Cardiac muscle cell (in vitro differentiated cells and primary cell): ENCODE results near the gene IGSF23. TPM values are rescaled to one million over a fixed set of nuclear protein-coding genes. Genes with fewer than 3 reads are reported as not detected.

Source experiments
- DNase-seq, 2 donors: peaks; one replicate each; pipeline versions ENCODE4 v3.0.0 to v3.0.0-alpha.2; 2010 to 2017; ENCODE audit warnings: low read depth in 1 of 2, low spot score in 1 of 2
- H3K27ac ChIP-seq: fragments of 200-600 bp; sonication (generic); 2 replicates; pipeline ENCODE4 v1.5.1; 2016
- H3K27me3 ChIP-seq: fragments of 200-600 bp; sonication (generic); 2 replicates; pipeline ENCODE4 v1.6.0; 2016; ENCODE audit warnings: control low read depth
- H3K36me3 ChIP-seq: fragments of 200-600 bp; sonication (generic); 2 replicates; pipeline ENCODE4 v1.5.1; 2016; ENCODE audit warnings: control low read depth
- H3K4me1 ChIP-seq: fragments of 200-600 bp; sonication (generic); 2 replicates; pipeline ENCODE4 v1.8.1; 2017; ENCODE audit warnings: low read depth, mild to moderate bottlenecking, mixed run types
- H3K4me3 ChIP-seq: fragments of 200-600 bp; sonication (generic); 2 replicates; pipeline ENCODE4 v1.5.1; 2016; ENCODE audit warnings: mild to moderate bottlenecking
- H3K9me3 ChIP-seq: fragments of 200-600 bp; sonication (generic); 2 replicates; pipeline ENCODE4 v1.5.1; 2017; ENCODE audit warnings: low read depth, mild to moderate bottlenecking, control low read depth
- CTCF ChIP-seq: IDR thresholded peaks from 2 replicates; pipeline ENCODE4 v1.5.1; 2012; ENCODE audit warnings: low read depth, mild to moderate bottlenecking, low read length
- polyA plus RNA-seq: library from polyadenylated mRNA; unstranded; fragments of >200 nt; fragmentation: Nextera tagmentation; extraction: Ambion mirVana; gene quantifications from 2 replicates; pipeline ENCODE4 v1.2.1, GENCODE V29; 2016
- total RNA-seq: library from RNA; depleted of rRNA; stranded (reverse); fragments of >200 nt; gene quantifications from 2 replicates; pipeline ENCODE4 v1.2.3, GENCODE V29; 2016

The IGSF23 gene
- total and polyA plus RNA-seq, 2 experiments from 2014 or later, result not detected

- peaks cover under 1% of the 10 kb centered on the region for H3K27me3 ChIP-seq
- no peaks in the 10 kb centered on the region for H3K4me1 ChIP-seq
- H3K36me3 ChIP-seq, result no peaks in the 10 kb centered on the region
- H3K4me3 ChIP-seq, result no peak overlapping the region
- no peaks in the 10 kb centered on the region for H3K9me3 ChIP-seq
- DNase-seq, result no peak
- H3K27ac ChIP-seq, result no peak overlapping the region
- no peak for TF ChIP-seq CTCF
These were observed 41.4 kb upstream of the IGSF23 start for GRCh38 chr19:44571830-44572580.

- no peak for TF ChIP-seq CTCF
- Histone ChIP-seq H3K27ac (no peak overlapping the region), H3K4me1 (no peaks in the 10 kb centered on the region), H3K4me3 (no peak overlapping the region), H3K9me3 (no peaks in the 10 kb centered on the region), H3K27me3 (no peaks in the 10 kb centered on the region), H3K36me3 (no peaks in the 10 kb centered on the region)
- no peak for DNase-seq
These were observed 40.8 kb upstream of the IGSF23 start for GRCh38 chr19:44572581-44572900.

- no peak for DNase-seq
- Histone ChIP-seq H3K27me3 (no peaks in the 10 kb centered on the region), H3K4me1 (no peaks in the 10 kb centered on the region), H3K4me3 (no peak overlapping the region), H3K36me3 (no peaks in the 10 kb centered on the region), H3K9me3 (no peaks in the 10 kb centered on the region), H3K27ac (no peak overlapping the region)
- TF ChIP-seq CTCF, result no peak
These were observed 40.2 kb upstream of the IGSF23 start for GRCh38 chr19:44573183-44573582.

GRCh38 chr19:44573627-44574026 is 39.7 kb upstream of the IGSF23 start:
- H3K27me3 ChIP-seq, result no peaks in the 10 kb centered on the region
- H3K27ac ChIP-seq, result no peak overlapping the region
- peak in 1 of 2 donors; percentile 47 for DNase-seq
- no peaks in the 10 kb centered on the region for H3K36me3 ChIP-seq
- no peaks in the 10 kb centered on the region for H3K4me1 ChIP-seq
- H3K4me3 ChIP-seq, result no peak overlapping the region
- no peaks in the 10 kb centered on the region for H3K9me3 ChIP-seq
- no peak for TF ChIP-seq CTCF

- Histone ChIP-seq H3K36me3 (no peaks in the 10 kb centered on the region), H3K9me3 (no peaks in the 10 kb centered on the region), H3K27ac (no peak overlapping the region), H3K4me3 (no peak overlapping the region), H3K27me3 (no peaks in the 10 kb centered on the region), H3K4me1 (no peaks in the 10 kb centered on the region)
- TF ChIP-seq CTCF, result no peak
- DNase-seq, result no peak
These were observed 39.0 kb upstream of the IGSF23 start for GRCh38 chr19:44574186-44574950.
